Stimulated activated naive B cell treated with anti-CD40 and anti-IgM and Interleukin-4, amounts not matched to agents 10 μg/mL and 1 μg/mL and 100 μg/mL, for 72 hours (primary cell): Measurements from ENCODE around the gene PTBP2.

Experiments used
- ATAC-seq, 2 donors: fragments of 150-1000 bp; cut with Tn5 transposase; replicated peaks; 2 replicates each; pipeline ENCODE4 v1.10.0; 2021; ENCODE audit warnings: moderate library complexity in 1 of 2
- DNase-seq: peaks from one replicate; pipeline ENCODE4 v3.0.0; 2021
- H3K27ac Mint-ChIP-seq: one replicate; pipeline ENCODE4 v1.8.0; 2022; ENCODE audit warnings: mild to moderate bottlenecking, mixed read lengths
- H3K27me3 Mint-ChIP-seq, 2 donors: one replicate each; pipeline ENCODE4 v1.8.0; 2022; ENCODE audit warnings: mixed read lengths in 2 of 2
- H3K36me3 Mint-ChIP-seq, 2 donors: one replicate each; pipeline ENCODE4 v1.8.0; 2022; ENCODE audit warnings: mixed read lengths in 2 of 2, mild to moderate bottlenecking in 1 of 2
- H3K4me1 Mint-ChIP-seq, 2 donors: one replicate each; pipeline ENCODE4 v1.8.0; 2022; ENCODE audit warnings: mixed read lengths in 2 of 2, mild to moderate bottlenecking in 1 of 2
- H3K4me3 Mint-ChIP-seq, 2 donors: one replicate each; pipeline ENCODE4 v1.8.0; 2022; ENCODE audit warnings: mild to moderate bottlenecking in 2 of 2, mixed read lengths in 2 of 2, moderate library complexity in 1 of 2
- H3K9me3 Mint-ChIP-seq, 2 donors: one replicate each; pipeline ENCODE4 v1.8.0; 2022; ENCODE audit warnings: mixed read lengths in 2 of 2, mild to moderate bottlenecking in 1 of 2

Gene PTBP2

GRCh38 chr1:96715482-96715881 lies 6.1 kb upstream of the PTBP2 start:
- ATAC-seq: no peak

GRCh38 chr1:96721053-96721415 lies 550 bp upstream of the PTBP2 start:
- ATAC-seq (peak; percentile 5 to 8), DNase-seq (no peak)
- peaks cover 11 to 28% of the 10 kb centered on the region in 2 donors for H3K4me1 Mint-ChIP-seq
- no peaks in the 10 kb centered on the region for H3K9me3 Mint-ChIP-seq
- no peaks in the 10 kb centered on the region for H3K27me3 Mint-ChIP-seq
- peaks cover 3 to 10% of the 10 kb centered on the region in 2 donors for H3K36me3 Mint-ChIP-seq
- peak overlapping the region; percentile 91 for H3K27ac Mint-ChIP-seq
- H3K4me3 Mint-ChIP-seq: peak overlapping the region; percentile 94 to 96

More at GRCh38 chr1:96715482-96715881, 6.1 kb upstream of the PTBP2 start:
- no peak overlapping the region for H3K27ac Mint-ChIP-seq
- H3K4me1 Mint-ChIP-seq: no peaks in the 10 kb centered on the region
- no peak overlapping the region for H3K4me3 Mint-ChIP-seq
- no peak for DNase-seq
- no peaks in the 10 kb centered on the region for H3K36me3 Mint-ChIP-seq
- H3K9me3 Mint-ChIP-seq: no peaks in the 10 kb centered on the region
- H3K27me3 Mint-ChIP-seq: peaks cover 0 to 10% of the 10 kb centered on the region in 2 donors

GRCh38 chr1:96722161-96722922 lies 758 bp downstream of the PTBP2 start:
- ATAC-seq: peak; percentile 72 to 74
- H3K27me3 Mint-ChIP-seq: no peaks in the 10 kb centered on the region
- peak overlapping the region; percentile 98 for H3K27ac Mint-ChIP-seq
- peaks cover 10 to 22% of the 10 kb centered on the region in 2 donors for H3K36me3 Mint-ChIP-seq
- peak overlapping the region; percentile 94 to 96 for H3K4me3 Mint-ChIP-seq
- peaks cover 0 to 1% of the 10 kb centered on the region in 2 donors for H3K9me3 Mint-ChIP-seq
- DNase-seq: no peak
- peaks cover 12 to 36% of the 10 kb centered on the region in 2 donors for H3K4me1 Mint-ChIP-seq

DNA sequence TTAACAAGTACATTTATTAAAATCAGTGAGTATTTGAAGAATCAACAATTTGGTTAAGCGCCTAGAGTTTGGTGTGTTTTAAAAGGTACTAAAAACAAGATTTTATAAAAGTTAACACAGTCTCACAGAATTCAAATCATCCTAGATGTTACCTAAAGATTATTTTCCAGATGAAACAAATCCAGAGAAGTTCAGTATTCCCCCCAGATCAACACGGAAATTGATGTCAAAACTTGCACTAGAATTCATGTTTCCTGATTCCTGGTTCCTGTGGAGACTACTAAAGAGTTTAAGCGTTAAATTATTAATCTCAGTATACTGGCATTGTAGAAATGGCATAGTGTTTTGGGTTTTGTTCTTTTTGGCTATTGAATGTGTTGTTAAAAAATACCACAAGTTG lies 1.4 kb downstream of the PTBP2 start:
- Mint-ChIP-seq H3K9me3 (peaks cover 0 to 3% of the 10 kb centered on the region in 2 donors), H3K4me1 (peaks cover 14 to 40% of the 10 kb centered on the region in 2 donors), H3K27ac (no peak overlapping the region), H3K36me3 (peaks cover 14 to 27% of the 10 kb centered on the region in 2 donors), H3K4me3 (peak overlapping the region; percentile 94 to 96), H3K27me3 (no peaks in the 10 kb centered on the region)
- ATAC-seq (no peak), DNase-seq (no peak)

GRCh38 chr1:96723377-96723776 lies 1.8 kb downstream of the PTBP2 start:
- H3K4me1 Mint-ChIP-seq: peaks cover 15 to 44% of the 10 kb centered on the region in 2 donors
- ATAC-seq: no peak
- H3K27ac Mint-ChIP-seq: no peak overlapping the region
- H3K36me3 Mint-ChIP-seq: peaks cover 18 to 31% of the 10 kb centered on the region in 2 donors
- H3K27me3 Mint-ChIP-seq: no peaks in the 10 kb centered on the region
- DNase-seq: no peak
- peak overlapping the region; percentile 94 to 96 for H3K4me3 Mint-ChIP-seq
- peaks cover 0 to 3% of the 10 kb centered on the region in 2 donors for H3K9me3 Mint-ChIP-seq

DNA sequence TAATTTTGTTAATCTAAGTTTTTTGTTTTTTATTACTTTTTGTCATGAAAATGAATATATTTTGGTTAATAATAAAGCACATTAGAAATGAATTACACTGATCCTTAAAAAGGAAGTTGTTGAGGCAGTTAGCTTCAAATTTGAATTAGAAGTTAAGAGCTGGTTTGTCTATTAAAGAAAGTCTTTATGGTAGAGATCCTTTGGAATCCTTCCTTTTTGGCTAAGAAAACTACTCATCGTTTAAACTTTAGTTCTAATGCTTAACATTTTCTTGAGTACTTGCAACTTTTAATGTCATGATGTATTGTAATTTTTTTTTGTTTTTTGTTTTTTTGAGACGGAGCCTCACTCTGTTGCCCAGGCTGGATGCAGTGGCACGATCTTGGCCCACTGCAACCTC lies 2.4 kb downstream of the PTBP2 start:
- no peak for DNase-seq
- H3K27ac Mint-ChIP-seq: no peak overlapping the region
- peaks cover 17 to 49% of the 10 kb centered on the region in 2 donors for H3K4me1 Mint-ChIP-seq
- H3K4me3 Mint-ChIP-seq: no peak overlapping the region
- H3K9me3 Mint-ChIP-seq: peaks cover 0 to 3% of the 10 kb centered on the region in 2 donors
- ATAC-seq: no peak
- peaks cover 21 to 34% of the 10 kb centered on the region in 2 donors for H3K36me3 Mint-ChIP-seq
- no peaks in the 10 kb centered on the region for H3K27me3 Mint-ChIP-seq

- ATAC-seq: no peak
These were observed 6.3 kb downstream of the PTBP2 start for GRCh38 chr1:96727860-96728259.

GRCh38 chr1:96730574-96731298 lies 9.2 kb downstream of the PTBP2 start:
- DNase-seq (no peak), ATAC-seq (no peak)
- Mint-ChIP-seq H3K9me3 (peaks cover 1 to 3% of the 10 kb centered on the region in 2 donors), H3K27me3 (no peaks in the 10 kb centered on the region), H3K27ac (no peak overlapping the region), H3K4me1 (peaks cover 15 to 54% of the 10 kb centered on the region in 2 donors), H3K36me3 (peaks cover 40 to 68% of the 10 kb centered on the region in 2 donors), H3K4me3 (no peak overlapping the region)

More at GRCh38 chr1:96727860-96728259, 6.3 kb downstream of the PTBP2 start:
- DNase-seq: no peak
- Mint-ChIP-seq H3K9me3 (peaks cover 0 to 3% of the 10 kb centered on the region in 2 donors), H3K27me3 (no peaks in the 10 kb centered on the region), H3K27ac (no peak overlapping the region), H3K4me3 (no peak overlapping the region), H3K4me1 (peaks cover 20 to 58% of the 10 kb centered on the region in 2 donors), H3K36me3 (peaks cover 31 to 54% of the 10 kb centered on the region in 2 donors)

- DNase-seq: no peak
- Mint-ChIP-seq H3K4me3 (no peak overlapping the region), H3K27me3 (no peaks in the 10 kb centered on the region), H3K4me1 (peaks cover 10 to 12% of the 10 kb centered on the region in 2 donors), H3K27ac (no peak overlapping the region), H3K36me3 (peaks cover 12 to 25% of the 10 kb centered on the region in 2 donors), H3K9me3 (peaks cover 0 to 1% of the 10 kb centered on the region in 2 donors)
- ATAC-seq: no peak
These were observed 19.8 kb downstream of the PTBP2 start for GRCh38 chr1:96741335-96741734.

GRCh38 chr1:96746440-96747420 lies 25.1 kb downstream of the PTBP2 start:
- Mint-ChIP-seq H3K4me3 (no peak overlapping the region), H3K27ac (no peak overlapping the region), H3K4me1 (peaks cover 15 to 34% of the 10 kb centered on the region in 2 donors), H3K27me3 (no peaks in the 10 kb centered on the region), H3K9me3 (peaks cover 0 to 1% of the 10 kb centered on the region in 2 donors), H3K36me3 (peaks cover 20 to 27% of the 10 kb centered on the region in 2 donors)
- ATAC-seq (no peak), DNase-seq (no peak)

- Mint-ChIP-seq H3K27ac (no peak overlapping the region), H3K4me3 (no peak overlapping the region), H3K4me1 (peaks cover 13 to 34% of the 10 kb centered on the region in 2 donors), H3K9me3 (peaks cover 0 to 1% of the 10 kb centered on the region in 2 donors), H3K27me3 (no peaks in the 10 kb centered on the region), H3K36me3 (peaks cover 22 to 31% of the 10 kb centered on the region in 2 donors)
- no peak for ATAC-seq
- no peak for DNase-seq
These were observed 26.0 kb downstream of the PTBP2 start for GRCh38 chr1:96747565-96747964.

DNA sequence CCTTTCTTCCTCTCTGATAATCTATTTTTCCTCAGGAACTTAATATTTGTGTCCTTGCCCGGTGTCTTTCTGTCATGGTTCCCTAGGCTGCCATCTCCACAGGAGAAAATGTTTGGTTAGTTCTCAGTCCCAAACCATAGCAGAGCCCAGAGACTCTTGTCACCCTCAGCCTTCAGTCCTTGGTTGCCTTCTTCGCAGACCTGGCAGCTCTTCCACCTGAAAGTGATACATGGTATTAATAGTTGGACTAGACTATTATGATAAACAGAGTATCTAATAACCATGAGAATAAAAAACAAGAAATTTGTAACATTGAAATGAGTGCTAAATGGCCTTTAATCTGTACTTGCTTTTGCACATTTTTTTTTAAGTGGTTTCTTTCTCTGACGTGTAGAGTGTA lies 26.5 kb downstream of the PTBP2 start:
- H3K36me3 Mint-ChIP-seq: peaks cover 24 to 33% of the 10 kb centered on the region in 2 donors
- ATAC-seq (no peak), DNase-seq (no peak)
- H3K27me3 Mint-ChIP-seq: no peaks in the 10 kb centered on the region
- peak overlapping the region; percentile 7 for H3K27ac Mint-ChIP-seq
- no peak overlapping the region for H3K4me3 Mint-ChIP-seq
- H3K4me1 Mint-ChIP-seq: peaks cover 13 to 34% of the 10 kb centered on the region in 2 donors
- no peaks in the 10 kb centered on the region for H3K9me3 Mint-ChIP-seq

- ATAC-seq (no peak), DNase-seq (no peak)
- Mint-ChIP-seq H3K27ac (no peak overlapping the region), H3K36me3 (peaks cover 33 to 48% of the 10 kb centered on the region in 2 donors), H3K4me3 (no peak overlapping the region), H3K27me3 (no peaks in the 10 kb centered on the region), H3K9me3 (no peaks in the 10 kb centered on the region), H3K4me1 (peaks cover 13 to 34% of the 10 kb centered on the region in 2 donors)
These were observed 28.0 kb downstream of the PTBP2 start for GRCh38 chr1:96749618-96750017.

DNA sequence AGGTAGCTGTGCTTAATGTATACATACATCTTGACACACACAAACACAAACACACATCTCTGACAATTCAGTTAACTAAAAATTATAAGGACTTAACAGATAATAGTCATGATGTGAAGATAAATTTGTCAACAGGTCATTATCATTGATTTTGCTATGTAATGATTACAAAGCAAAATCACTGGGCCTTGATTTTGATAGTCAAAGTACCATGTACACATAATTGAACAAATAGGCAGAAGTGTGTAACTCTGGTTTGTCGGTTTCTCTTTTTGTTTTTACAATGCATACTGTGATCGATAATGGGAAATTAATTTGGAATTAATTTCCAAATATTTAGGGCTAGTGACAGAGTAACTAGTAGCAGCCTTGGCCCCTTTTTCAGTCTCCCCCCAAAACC lies 30.8 kb downstream of the PTBP2 start:
- no peaks in the 10 kb centered on the region for H3K27me3 Mint-ChIP-seq
- ATAC-seq: no peak
- peaks cover 13 to 23% of the 10 kb centered on the region in 2 donors for H3K4me1 Mint-ChIP-seq
- no peak overlapping the region for H3K4me3 Mint-ChIP-seq
- peaks cover 35 to 51% of the 10 kb centered on the region in 2 donors for H3K36me3 Mint-ChIP-seq
- no peak overlapping the region for H3K27ac Mint-ChIP-seq
- DNase-seq: no peak
- H3K9me3 Mint-ChIP-seq: no peaks in the 10 kb centered on the region
